ENCODE measurements around the gene UBXN10.
A peak's percentile ranks its signal among the peaks of the same experiment; 100 is the strongest.

GRCh38 chr1:20194757-20195461 lies 9.0 kb downstream of the UBXN10 start:
- TF ChIP-seq POLR2A (IDR thresholded peaks at IDR 0.05) (no peak), CTCF (IDR thresholded peaks at IDR 0.05 in 4 of 5, conservative IDR thresholded peaks at IDR 0.05 in 1 of 5) (peak; percentile 60 to 82 (median 74))
